Measurements from ENCODE around the gene EDC3.

- TF ChIP-seq PCBP1 (IDR thresholded peaks at IDR 0.05; ENCODE audit: low read depth, low read length, poor library complexity, severe bottlenecking) (no peak), MYNN (IDR thresholded peaks at IDR 0.05) (no peak), MYNN (CRISPR knock-in tag; IDR thresholded peaks at IDR 0.05) (no peak), CTCF (IDR thresholded peaks at IDR 0.05 in 2 of 3, conservative IDR thresholded peaks at IDR 0.05 in 1 of 3; ENCODE audit: insufficient read depth in 2 of 3, low read depth in 1 of 3, low read length in 3 of 3) (no peak), RAD21 (CRISPR knock-in tag; conservative IDR thresholded peaks at IDR 0.05 in 1 of 2, IDR thresholded peaks at IDR 0.05 in 1 of 2) (no peak), ZNF232 (CRISPR knock-in tag; IDR thresholded peaks at IDR 0.05) (no peak), TCF7L2 (IDR thresholded peaks at IDR 0.05; ENCODE audit: low read depth, low read length) (no peak), SIRT6 (IDR thresholded peaks at IDR 0.05; ENCODE audit: low read depth, low read length) (no peak), SREBF2 (CRISPR knock-in tag; IDR thresholded peaks at IDR 0.05) (no peak), EZH2 (IDR thresholded peaks at IDR 0.05; ENCODE audit: borderline replicate concordance, low read depth, low read length) (no peak)
These were observed 20.8 kb upstream of the EDC3 start for GRCh38 chr15:74716651-74717050.

Data from K562 (cell line).